Measurements from ENCODE around the gene WLS.

DNA sequence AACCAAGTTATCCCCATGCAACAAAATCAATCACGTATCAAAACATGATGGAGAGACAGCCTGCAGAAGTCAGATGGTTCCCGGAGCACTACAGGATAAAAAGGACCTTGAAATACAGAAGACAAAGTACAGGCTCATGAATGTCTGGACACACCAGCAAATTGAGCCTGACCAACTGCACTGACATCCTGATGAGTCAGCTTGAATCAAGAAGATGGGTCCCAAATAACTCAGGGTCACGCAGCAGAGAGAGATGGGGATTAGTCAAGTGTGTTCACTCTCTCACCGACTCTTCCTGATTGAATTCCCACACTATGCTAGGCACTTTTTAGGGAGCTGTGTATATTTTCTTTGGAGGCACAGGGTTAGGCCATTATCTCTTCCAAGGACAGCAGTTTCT, 110.8 kb downstream of the WLS start:
- TF ChIP-seq, protein P1, sequence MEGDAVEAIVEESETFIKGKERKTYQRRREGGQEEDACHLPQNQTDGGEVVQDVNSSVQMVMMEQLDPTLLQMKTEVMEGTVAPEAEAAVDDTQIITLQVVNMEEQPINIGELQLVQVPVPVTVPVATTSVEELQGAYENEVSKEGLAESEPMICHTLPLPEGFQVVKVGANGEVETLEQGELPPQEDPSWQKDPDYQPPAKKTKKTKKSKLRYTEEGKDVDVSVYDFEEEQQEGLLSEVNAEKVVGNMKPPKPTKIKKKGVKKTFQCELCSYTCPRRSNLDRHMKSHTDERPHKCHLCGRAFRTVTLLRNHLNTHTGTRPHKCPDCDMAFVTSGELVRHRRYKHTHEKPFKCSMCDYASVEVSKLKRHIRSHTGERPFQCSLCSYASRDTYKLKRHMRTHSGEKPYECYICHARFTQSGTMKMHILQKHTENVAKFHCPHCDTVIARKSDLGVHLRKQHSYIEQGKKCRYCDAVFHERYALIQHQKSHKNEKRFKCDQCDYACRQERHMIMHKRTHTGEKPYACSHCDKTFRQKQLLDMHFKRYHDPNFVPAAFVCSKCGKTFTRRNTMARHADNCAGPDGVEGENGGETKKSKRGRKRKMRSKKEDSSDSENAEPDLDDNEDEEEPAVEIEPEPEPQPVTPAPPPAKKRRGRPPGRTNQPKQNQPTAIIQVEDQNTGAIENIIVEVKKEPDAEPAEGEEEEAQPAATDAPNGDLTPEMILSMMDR (conservative IDR thresholded peaks at IDR 0.05 in 1 of 2, IDR thresholded peaks at IDR 0.05 in 1 of 2; ENCODE audit: low read depth in 1 of 2, low read length in 2 of 2), result no peak
- TF ChIP-seq EZH2 (IDR thresholded peaks at IDR 0.05; ENCODE audit: low read length, missing control alignments), result no peak

Data from fibroblast of lung (primary cell).